ENCODE results near the gene OR10H5. TPM values are rescaled to one million over a fixed set of nuclear protein-coding genes. Genes with fewer than 3 reads are reported as not detected.

The OR10H5 gene
- total RNA-seq, 1 experiment from 2014 or later: not detected

DNA sequence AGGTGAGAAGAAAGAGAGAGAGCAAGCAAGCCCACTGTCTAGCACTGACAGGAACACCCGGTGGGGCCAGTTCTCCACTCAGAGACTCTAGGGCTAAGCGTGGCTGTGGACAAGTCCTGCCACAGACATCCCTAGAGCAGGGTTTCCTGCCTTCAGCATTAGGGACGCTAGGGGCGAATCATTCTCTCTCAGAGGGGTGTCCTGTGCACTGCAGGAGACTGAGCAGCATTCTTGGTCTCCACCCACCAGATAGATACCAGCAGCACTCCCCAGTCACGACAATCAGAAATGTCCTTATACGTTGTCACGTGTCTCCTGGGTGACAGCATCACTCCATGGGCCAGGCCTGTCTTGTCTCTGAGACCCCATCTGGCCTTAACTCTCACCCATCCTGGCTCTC, 26.5 kb downstream of the OR10H5 start:
- H3K27me3 Mint-ChIP-seq (ENCODE audit: low read depth): peaks cover 20% of the 10 kb centered on the region
- CTCF ChIA-PET: no interaction called here
- H3K9me3 Mint-ChIP-seq: peaks cover 46% of the 10 kb centered on the region
- no peak for DNase-seq (ENCODE audit: low spot score)
- H3K4me3 Mint-ChIP-seq: no peak overlapping the region
- peaks cover 28% of the 10 kb centered on the region for H3K36me3 Mint-ChIP-seq
- no peak overlapping the region for H3K27ac Mint-ChIP-seq
- POLR2A ChIA-PET: no interaction called here
- ATAC-seq: no peak
- TF ChIP-seq GABPB1 (CRISPR knock-in tag; IDR thresholded peaks at IDR 0.05): no peak
- TF ChIP-seq JUN (CRISPR knock-in tag; IDR thresholded peaks at IDR 0.05): no peak
- TF ChIP-seq MYBL2 (CRISPR knock-in tag; IDR thresholded peaks at IDR 0.05): no peak
- TF ChIP-seq RELA (CRISPR knock-in tag; IDR thresholded peaks at IDR 0.05; ENCODE audit: borderline replicate concordance): no peak
- TF ChIP-seq NR3C1 (CRISPR knock-in tag; conservative IDR thresholded peaks at IDR 0.05; ENCODE audit: low read depth): no peak
- no peak for TF ChIP-seq GTF2I (CRISPR knock-in tag; conservative IDR thresholded peaks at IDR 0.05)
- no peak for TF ChIP-seq ZNF396 (CRISPR knock-in tag; IDR thresholded peaks at IDR 0.05; ENCODE audit: borderline replicate concordance)
- no peak for TF ChIP-seq ZBTB43 (CRISPR knock-in tag; IDR thresholded peaks at IDR 0.05)
- TF ChIP-seq, protein P1, sequence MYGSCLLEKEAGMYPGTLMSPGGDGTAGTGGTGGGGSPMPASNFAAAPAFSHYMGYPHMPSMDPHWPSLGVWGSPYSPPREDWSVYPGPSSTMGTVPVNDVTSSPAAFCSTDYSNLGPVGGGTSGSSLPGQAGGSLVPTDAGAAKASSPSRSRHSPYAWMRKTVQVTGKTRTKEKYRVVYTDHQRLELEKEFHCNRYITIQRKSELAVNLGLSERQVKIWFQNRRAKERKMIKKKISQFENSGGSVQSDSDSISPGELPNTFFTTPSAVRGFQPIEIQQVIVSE (CRISPR knock-in tag; IDR thresholded peaks at IDR 0.05; ENCODE audit: borderline replicate concordance): no peak
- no peak for TF ChIP-seq EMX1 (CRISPR knock-in tag; IDR thresholded peaks at IDR 0.05)
- no peaks in the 10 kb centered on the region for H3K4me1 Mint-ChIP-seq

GRCh38 chr19:15815306-15815705, 27.8 kb downstream of the OR10H5 start, which contains the start of gene OR10H1:
Gene OR10H1, minus strand, starts transcription at chr19:15815664. Its CDS starts 7,627 bp downstream, at chr19:15808037.
- Mint-ChIP-seq H3K4me1 (no peaks in the 10 kb centered on the region), H3K36me3 (peaks cover 28% of the 10 kb centered on the region), H3K9me3 (peaks cover 47% of the 10 kb centered on the region), H3K27me3 (ENCODE audit: low read depth) (peaks cover 20% of the 10 kb centered on the region), H3K27ac (no peak within 1 kb of the TSS), H3K4me3 (no peak within 1 kb of the TSS)
- ChIA-PET CTCF (no interaction called here), POLR2A (no interaction called here)
- no peak for ATAC-seq
- TF ChIP-seq GTF2I (CRISPR knock-in tag; conservative IDR thresholded peaks at IDR 0.05): no peak
- TF ChIP-seq ELF4 (CRISPR knock-in tag; IDR thresholded peaks at IDR 0.05; ENCODE audit: low read depth): no peak
- no peak for TF ChIP-seq FOXJ3 (CRISPR knock-in tag; IDR thresholded peaks at IDR 0.05; ENCODE audit: borderline replicate concordance)
- TF ChIP-seq, protein P2, sequence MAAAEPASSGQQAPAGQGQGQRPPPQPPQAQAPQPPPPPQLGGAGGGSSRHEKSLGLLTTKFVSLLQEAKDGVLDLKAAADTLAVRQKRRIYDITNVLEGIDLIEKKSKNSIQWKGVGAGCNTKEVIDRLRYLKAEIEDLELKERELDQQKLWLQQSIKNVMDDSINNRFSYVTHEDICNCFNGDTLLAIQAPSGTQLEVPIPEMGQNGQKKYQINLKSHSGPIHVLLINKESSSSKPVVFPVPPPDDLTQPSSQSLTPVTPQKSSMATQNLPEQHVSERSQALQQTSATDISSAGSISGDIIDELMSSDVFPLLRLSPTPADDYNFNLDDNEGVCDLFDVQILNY (CRISPR knock-in tag; IDR thresholded peaks at IDR 0.05): no peak
- no peak for TF ChIP-seq HMGA2 (CRISPR knock-in tag; IDR thresholded peaks at IDR 0.05)
- TF ChIP-seq, protein P3, sequence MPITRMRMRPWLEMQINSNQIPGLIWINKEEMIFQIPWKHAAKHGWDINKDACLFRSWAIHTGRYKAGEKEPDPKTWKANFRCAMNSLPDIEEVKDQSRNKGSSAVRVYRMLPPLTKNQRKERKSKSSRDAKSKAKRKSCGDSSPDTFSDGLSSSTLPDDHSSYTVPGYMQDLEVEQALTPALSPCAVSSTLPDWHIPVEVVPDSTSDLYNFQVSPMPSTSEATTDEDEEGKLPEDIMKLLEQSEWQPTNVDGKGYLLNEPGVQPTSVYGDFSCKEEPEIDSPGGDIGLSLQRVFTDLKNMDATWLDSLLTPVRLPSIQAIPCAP (CRISPR knock-in tag; IDR thresholded peaks at IDR 0.05): no peak
- no peak for TF ChIP-seq SOX15 (CRISPR knock-in tag; IDR thresholded peaks at IDR 0.05)
- TF ChIP-seq SMAD3 (CRISPR knock-in tag; IDR thresholded peaks at IDR 0.05; ENCODE audit: borderline replicate concordance): no peak
- TF ChIP-seq PRDM15 (CRISPR knock-in tag; IDR thresholded peaks at IDR 0.05): no peak
- no peak for TF ChIP-seq GABPB1 (CRISPR knock-in tag; IDR thresholded peaks at IDR 0.05)
- TF ChIP-seq JUN (CRISPR knock-in tag; IDR thresholded peaks at IDR 0.05): no peak
- TF ChIP-seq, protein P4, sequence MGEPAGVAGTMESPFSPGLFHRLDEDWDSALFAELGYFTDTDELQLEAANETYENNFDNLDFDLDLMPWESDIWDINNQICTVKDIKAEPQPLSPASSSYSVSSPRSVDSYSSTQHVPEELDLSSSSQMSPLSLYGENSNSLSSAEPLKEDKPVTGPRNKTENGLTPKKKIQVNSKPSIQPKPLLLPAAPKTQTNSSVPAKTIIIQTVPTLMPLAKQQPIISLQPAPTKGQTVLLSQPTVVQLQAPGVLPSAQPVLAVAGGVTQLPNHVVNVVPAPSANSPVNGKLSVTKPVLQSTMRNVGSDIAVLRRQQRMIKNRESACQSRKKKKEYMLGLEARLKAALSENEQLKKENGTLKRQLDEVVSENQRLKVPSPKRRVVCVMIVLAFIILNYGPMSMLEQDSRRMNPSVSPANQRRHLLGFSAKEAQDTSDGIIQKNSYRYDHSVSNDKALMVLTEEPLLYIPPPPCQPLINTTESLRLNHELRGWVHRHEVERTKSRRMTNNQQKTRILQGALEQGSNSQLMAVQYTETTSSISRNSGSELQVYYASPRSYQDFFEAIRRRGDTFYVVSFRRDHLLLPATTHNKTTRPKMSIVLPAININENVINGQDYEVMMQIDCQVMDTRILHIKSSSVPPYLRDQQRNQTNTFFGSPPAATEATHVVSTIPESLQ (CRISPR knock-in tag; IDR thresholded peaks at IDR 0.05): no peak
- TF ChIP-seq ZNF671 (CRISPR knock-in tag; IDR thresholded peaks at IDR 0.05): no peak
- TF ChIP-seq ZNF317 (CRISPR knock-in tag; IDR thresholded peaks at IDR 0.05; ENCODE audit: borderline replicate concordance, low read depth): no peak
- TF ChIP-seq, protein P5, sequence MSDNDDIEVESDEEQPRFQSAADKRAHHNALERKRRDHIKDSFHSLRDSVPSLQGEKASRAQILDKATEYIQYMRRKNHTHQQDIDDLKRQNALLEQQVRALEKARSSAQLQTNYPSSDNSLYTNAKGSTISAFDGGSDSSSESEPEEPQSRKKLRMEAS (CRISPR knock-in tag; IDR thresholded peaks at IDR 0.05): no peak
- no peak for TF ChIP-seq NFATC4 (CRISPR knock-in tag; IDR thresholded peaks at IDR 0.05)
- no peak for TF ChIP-seq TEAD1 (CRISPR knock-in tag; IDR thresholded peaks at IDR 0.05)
- no peak for TF ChIP-seq RELA (CRISPR knock-in tag; IDR thresholded peaks at IDR 0.05; ENCODE audit: borderline replicate concordance)
- DNase-seq (ENCODE audit: low spot score): no peak
